ENCODE data around the gene CEND1.

DNA sequence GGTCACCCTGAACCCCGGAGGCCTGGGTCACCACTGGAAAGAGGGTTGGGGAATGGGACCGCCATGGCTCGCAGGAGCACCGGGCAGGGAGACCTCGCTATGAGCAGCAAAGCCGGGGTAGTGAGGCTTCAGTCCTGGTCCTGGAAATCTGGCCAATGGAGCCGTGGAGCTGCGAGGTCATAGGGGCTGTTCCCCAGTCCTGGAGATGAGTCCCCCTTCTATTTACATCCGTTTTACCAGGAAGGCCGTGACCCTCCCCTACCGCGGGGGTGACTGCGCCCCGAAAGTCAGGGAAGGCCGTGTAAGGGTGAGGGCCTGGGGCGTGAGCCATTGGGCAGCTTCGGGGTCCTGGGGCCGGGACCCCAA is 14.7 kb upstream of the CEND1 start:
- TF ChIP-seq CTCF (conservative IDR thresholded peaks at IDR 0.05): no peak
- TF ChIP-seq ZFX (IDR thresholded peaks at IDR 0.05): no peak

Data from C4-2B (cell line).